ENCODE measurements around the gene LYRM4. TPM values are rescaled to one million over a fixed set of nuclear protein-coding genes. Genes with fewer than 3 reads are reported as not detected.

The LYRM4 gene
- total and polyA plus RNA-seq, 12 donors = 18.3 to 33.0 (median 24.5) TPM

GRCh38 chr6:5124526-5124925, 136.2 kb downstream of the LYRM4 start:
- no peaks in the 10 kb centered on the region for H3K9me3 ChIP-seq
- WGBS, 2 donors = 97% methylated on average over 8 of the region's 8 CpGs
- no peak for TF ChIP-seq CTCF (IDR thresholded peaks at IDR 0.05)
- H3K36me3 ChIP-seq = no peaks in the 10 kb centered on the region
- no peaks in the 10 kb centered on the region for H3K27me3 ChIP-seq
- H3K4me3 ChIP-seq = no peak overlapping the region
- no peak for ATAC-seq
- intact Hi-C loops (cut with DNase I) = loop anchor here in 1 of 10 donors (5.0 kb wide), 1 partner anchor 47 kb away; no protein-coding TSS in a partner anchor
- no peak for DNase-seq
- no peak overlapping the region for H3K27ac ChIP-seq
- H3K4me1 ChIP-seq = peaks cover 0 to 19% (median 7%) of the 10 kb centered on the region in 9 donors

- Histone ChIP-seq H3K4me3 (no peak overlapping the region), H3K4me1 (peaks cover 0 to 19% (median 7%) of the 10 kb centered on the region in 9 donors), H3K27me3 (no peaks in the 10 kb centered on the region), H3K9me3 (no peaks in the 10 kb centered on the region), H3K27ac (no peak overlapping the region), H3K36me3 (no peaks in the 10 kb centered on the region)
- WGBS, 2 donors = 95% methylated on average over 20 of the region's 20 CpGs
- intact Hi-C loops (cut with DNase I) = loop anchor here in 1 of 10 donors (5.0 kb wide), 1 partner anchor 46 kb away; no protein-coding TSS in a partner anchor
- no peak for TF ChIP-seq CTCF (IDR thresholded peaks at IDR 0.05)
- DNase-seq = no peak
- peak in 1 of 8 donors; percentile 4 for ATAC-seq
Observed at GRCh38 chr6:5123296-5124143, 137.2 kb downstream of the LYRM4 start.

- ATAC-seq = peak in 1 of 8 donors; percentile 3
Observed at GRCh38 chr6:5122504-5123112, 138.1 kb downstream of the LYRM4 start.

More at GRCh38 chr6:5122504-5123112, 138.1 kb downstream of the LYRM4 start:
- DNase-seq = no peak
- TF ChIP-seq CTCF (IDR thresholded peaks at IDR 0.05) = no peak
- H3K36me3 ChIP-seq = no peaks in the 10 kb centered on the region
- H3K9me3 ChIP-seq = no peaks in the 10 kb centered on the region
- H3K4me3 ChIP-seq = no peak overlapping the region
- 84 to 85% methylated on average over 18 of the region's 18 CpGs for WGBS, 2 donors
- intact Hi-C loops (cut with DNase I) = loop anchor here in 1 of 10 donors (5.0 kb wide), 1 partner anchor 45 kb away; no protein-coding TSS in a partner anchor
- no peak overlapping the region for H3K27ac ChIP-seq
- H3K27me3 ChIP-seq = no peaks in the 10 kb centered on the region
- peaks cover 0 to 19% (median 7%) of the 10 kb centered on the region in 9 donors for H3K4me1 ChIP-seq

Measured in heart right ventricle (tissue), 16 donors.